Thyroid gland (tissue), 4 donors: Measurements from ENCODE around the gene TMEM209.

Experiments used
- CTCF ChIP-seq, 6 experiments: fragments of 200-600 bp in 3 of 6; fragments of 450-650 bp in 3 of 6; sonication (generic) in 3 of 6; IDR thresholded peaks; one replicate each; pipeline ENCODE4 v1.5.1; 2016 to 2019; ENCODE audit warnings: antibody characterized with exemption in 6 of 6, mild to moderate bottlenecking in 2 of 6, inconsistent platforms in 1 of 6, moderate library complexity in 1 of 6
- POLR2A ChIP-seq, 2 donors: fragments of 450-650 bp; IDR thresholded peaks; one replicate each; pipeline ENCODE4 v1.6.1; 2017; ENCODE audit warnings: antibody characterized with exemption in 2 of 2, mild to moderate bottlenecking in 2 of 2, moderate library complexity in 1 of 2

DNA sequence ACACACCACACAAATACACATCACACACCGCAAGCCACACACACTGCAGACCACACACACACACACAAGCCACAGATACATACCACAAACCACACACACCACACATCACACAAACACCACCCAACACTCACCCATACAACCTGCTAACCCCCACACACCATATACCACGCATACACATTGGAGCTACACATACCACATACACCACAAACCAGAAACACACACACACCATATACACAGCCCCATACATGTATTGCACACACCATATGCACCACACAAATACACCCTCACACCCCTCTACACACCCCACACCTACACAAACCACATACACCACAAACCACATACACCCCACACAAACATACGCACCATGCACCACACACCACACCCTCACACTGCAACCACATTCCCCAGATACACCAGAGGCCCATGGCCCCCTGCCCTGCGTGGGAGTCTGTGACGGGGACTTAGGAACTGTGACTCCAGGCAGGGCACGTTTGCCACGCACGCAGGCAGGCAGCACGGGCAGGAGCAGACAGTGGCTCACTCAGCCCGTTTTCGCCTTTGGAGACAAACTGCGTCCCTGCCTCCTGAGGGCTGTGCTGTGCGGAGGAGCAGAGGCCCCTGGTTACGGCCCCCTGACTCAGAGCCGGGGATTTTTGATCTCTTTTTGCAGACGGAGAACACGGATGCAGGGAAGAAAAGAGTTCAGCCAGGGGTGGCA lies 52.6 kb downstream of the TMEM209 start:
- no peak for TF ChIP-seq CTCF (IDR thresholded peaks at IDR 0.05)
- no peak for TF ChIP-seq POLR2A (IDR thresholded peaks at IDR 0.05)
